Activated B cell treated with CpG ODN at 0.5 μM for 24 hours (primary cell): Measurements from ENCODE around the gene TRIM50. TPM values are rescaled to one million over a fixed set of nuclear protein-coding genes. Genes with fewer than 3 reads are reported as not detected.
"Not testable (repeated sequence)": the region's sequence is repeated elsewhere in the genome, so short reads cannot be mapped to it uniquely, and the experiment has no call there.

ENCODE experiments used
- ATAC-seq: fragments of 200-7000 bp; cut with Tn5 transposase; one replicate; pipeline ENCODE4 v1.10.0; 2021; ENCODE audit warnings: low read depth, mild to moderate bottlenecking, moderate library complexity
- CTCF ChIA-PET: fragments of 350-600 bp; sonication (Branson Sonifier 250); formaldehyde crosslinking; loops from one replicate; lab custom pipeline; 2021; ENCODE audit warnings: antibody characterized with exemption; lab: Charles Lee
- POLR2A ChIA-PET: fragments of 350-600 bp; sonication (Branson Sonifier 250); formaldehyde crosslinking; loops from one replicate; lab custom pipeline; 2021; ENCODE audit warnings: antibody characterized with exemption; lab: Charles Lee
- DNase-seq: peaks from one replicate; pipeline ENCODE4 v3.0.0; 2022
- H3K27ac Mint-ChIP-seq: one replicate; pipeline ENCODE4 v1.8.0; 2020; ENCODE audit warnings: mixed read lengths
- H3K27me3 Mint-ChIP-seq: one replicate; pipeline ENCODE4 v1.8.0; 2021; ENCODE audit warnings: mixed read lengths
- H3K36me3 Mint-ChIP-seq: one replicate; pipeline ENCODE4 v1.8.0; 2021; ENCODE audit warnings: low read depth, mixed read lengths
- H3K4me1 Mint-ChIP-seq: one replicate; pipeline ENCODE4 v1.8.0; 2021; ENCODE audit warnings: mixed read lengths
- H3K4me3 Mint-ChIP-seq: one replicate; pipeline ENCODE4 v1.8.0; 2020; ENCODE audit warnings: mild to moderate bottlenecking, mixed read lengths
- H3K9me3 Mint-ChIP-seq: one replicate; pipeline ENCODE4 v1.8.0; 2020; ENCODE audit warnings: mixed read lengths
- intact Hi-C: fragments of 100-400 bp; cut with micrococcal nuclease; formaldehyde crosslinking; loops from one replicate; pipeline ENCODE4 v1.15.1; 2024
- total RNA-seq: library from RNA; stranded (reverse); gene quantifications from 2 replicates; pipeline ENCODE4 v1.2.3, GENCODE V29; 2022
- TF ChIP-seq, protein P1 (sequence below): fragments of 200-600 bp; IDR thresholded peaks from one replicate; pipeline ENCODE4 v1.8.0; 2022; ENCODE audit warnings: antibody characterized with exemption, mild to moderate bottlenecking

The TRIM50 gene
- total RNA-seq, 1 donor from 2014 or later: not detected

DNA sequence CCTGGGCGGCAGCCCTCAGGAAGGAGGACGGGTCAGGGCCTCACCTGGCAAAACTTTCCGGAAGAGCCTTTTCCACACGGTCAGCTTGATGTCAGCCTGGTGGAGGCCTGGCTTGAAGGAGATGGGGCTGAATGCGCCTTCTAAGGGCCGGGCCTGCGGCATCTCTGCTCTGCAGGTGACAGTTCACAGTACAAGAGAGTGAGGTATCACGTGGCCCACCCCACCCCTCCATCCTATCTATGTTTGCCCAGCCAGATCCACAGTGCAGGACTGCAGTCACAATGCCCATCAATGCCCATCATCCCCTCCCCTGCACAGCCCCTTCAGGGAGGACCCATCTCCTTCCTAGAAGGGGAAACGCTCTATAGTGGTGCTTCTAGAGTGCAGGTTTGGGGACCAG lies 11.4 kb downstream of the TRIM50 start:
- POLR2A ChIA-PET: no interaction called here

DNA sequence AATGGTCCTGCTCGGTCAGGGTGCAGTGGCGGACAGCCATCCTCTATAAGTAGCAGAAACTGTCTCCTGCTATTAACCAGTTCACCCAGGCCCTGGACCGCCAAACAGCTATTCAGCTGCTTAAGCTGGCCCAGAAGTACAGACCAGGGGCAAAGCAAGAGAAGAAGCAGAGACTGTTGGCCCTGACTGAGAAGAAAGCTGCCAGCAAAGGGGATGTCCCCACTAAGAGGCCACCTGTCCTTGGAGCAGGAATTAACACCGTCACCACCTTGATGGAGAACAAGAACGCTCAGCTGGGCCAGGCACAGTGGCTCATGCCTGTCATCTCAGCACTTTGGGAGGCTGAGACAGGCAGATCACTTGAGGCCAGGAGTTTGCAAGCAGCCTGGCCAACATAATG lies 13.6 kb downstream of the TRIM50 start:
- intact Hi-C loops: no loop called here
- DNase-seq (no peak), ATAC-seq (no peak)
- CTCF ChIA-PET: no interaction called here
- no peaks in the 10 kb centered on the region for H3K27me3 Mint-ChIP-seq
- peaks cover 1% of the 10 kb centered on the region for H3K4me1 Mint-ChIP-seq
- no peaks in the 10 kb centered on the region for H3K36me3 Mint-ChIP-seq
- no peak overlapping the region for H3K4me3 Mint-ChIP-seq
- TF ChIP-seq, protein P1, sequence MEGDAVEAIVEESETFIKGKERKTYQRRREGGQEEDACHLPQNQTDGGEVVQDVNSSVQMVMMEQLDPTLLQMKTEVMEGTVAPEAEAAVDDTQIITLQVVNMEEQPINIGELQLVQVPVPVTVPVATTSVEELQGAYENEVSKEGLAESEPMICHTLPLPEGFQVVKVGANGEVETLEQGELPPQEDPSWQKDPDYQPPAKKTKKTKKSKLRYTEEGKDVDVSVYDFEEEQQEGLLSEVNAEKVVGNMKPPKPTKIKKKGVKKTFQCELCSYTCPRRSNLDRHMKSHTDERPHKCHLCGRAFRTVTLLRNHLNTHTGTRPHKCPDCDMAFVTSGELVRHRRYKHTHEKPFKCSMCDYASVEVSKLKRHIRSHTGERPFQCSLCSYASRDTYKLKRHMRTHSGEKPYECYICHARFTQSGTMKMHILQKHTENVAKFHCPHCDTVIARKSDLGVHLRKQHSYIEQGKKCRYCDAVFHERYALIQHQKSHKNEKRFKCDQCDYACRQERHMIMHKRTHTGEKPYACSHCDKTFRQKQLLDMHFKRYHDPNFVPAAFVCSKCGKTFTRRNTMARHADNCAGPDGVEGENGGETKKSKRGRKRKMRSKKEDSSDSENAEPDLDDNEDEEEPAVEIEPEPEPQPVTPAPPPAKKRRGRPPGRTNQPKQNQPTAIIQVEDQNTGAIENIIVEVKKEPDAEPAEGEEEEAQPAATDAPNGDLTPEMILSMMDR: no peak
- POLR2A ChIA-PET: no interaction called here
- no peaks in the 10 kb centered on the region for H3K9me3 Mint-ChIP-seq
- H3K27ac Mint-ChIP-seq: no peak overlapping the region

More for the DNA sequence above, 11.4 kb downstream of the TRIM50 start:
- TF ChIP-seq, protein P1: no peak
- intact Hi-C loops: no loop called here
- H3K27me3 Mint-ChIP-seq: no peaks in the 10 kb centered on the region
- H3K4me3 Mint-ChIP-seq: no peak overlapping the region
- ATAC-seq (no peak), DNase-seq (no peak)
- no peaks in the 10 kb centered on the region for H3K4me1 Mint-ChIP-seq
- H3K36me3 Mint-ChIP-seq: no peaks in the 10 kb centered on the region
- H3K27ac Mint-ChIP-seq: no peak overlapping the region
- H3K9me3 Mint-ChIP-seq: no peaks in the 10 kb centered on the region
- CTCF ChIA-PET: no interaction called here

DNA sequence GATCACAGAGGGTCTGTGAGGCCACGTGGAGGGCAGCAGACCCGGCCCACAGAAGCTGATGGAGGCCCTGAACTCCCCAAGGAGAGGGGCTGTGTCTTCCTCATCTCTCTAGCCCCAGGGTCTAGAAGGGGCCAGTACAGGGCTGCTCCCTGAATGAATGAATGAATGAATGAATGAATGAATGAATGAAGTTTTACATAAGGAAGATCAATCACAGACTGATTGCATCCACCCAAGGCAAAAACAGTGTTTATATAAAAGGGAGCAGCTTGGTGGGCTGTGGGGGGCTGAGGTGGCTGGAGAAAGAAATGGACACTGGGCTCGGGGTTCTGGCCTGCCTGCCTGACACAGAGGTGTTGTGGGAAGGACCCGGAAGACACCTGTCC lies 14.4 kb downstream of the TRIM50 start:
- TF ChIP-seq, protein P1: no peak
- H3K27me3 Mint-ChIP-seq: no peaks in the 10 kb centered on the region
- H3K4me3 Mint-ChIP-seq: no peak overlapping the region
- H3K4me1 Mint-ChIP-seq: peaks cover 8% of the 10 kb centered on the region
- peaks cover 4% of the 10 kb centered on the region for H3K36me3 Mint-ChIP-seq
- no peak for DNase-seq
- ChIA-PET CTCF (no interaction called here), POLR2A (no interaction called here)
- intact Hi-C loops: no loop called here
- no peaks in the 10 kb centered on the region for H3K9me3 Mint-ChIP-seq
- no peak for ATAC-seq
- no peak overlapping the region for H3K27ac Mint-ChIP-seq

DNA sequence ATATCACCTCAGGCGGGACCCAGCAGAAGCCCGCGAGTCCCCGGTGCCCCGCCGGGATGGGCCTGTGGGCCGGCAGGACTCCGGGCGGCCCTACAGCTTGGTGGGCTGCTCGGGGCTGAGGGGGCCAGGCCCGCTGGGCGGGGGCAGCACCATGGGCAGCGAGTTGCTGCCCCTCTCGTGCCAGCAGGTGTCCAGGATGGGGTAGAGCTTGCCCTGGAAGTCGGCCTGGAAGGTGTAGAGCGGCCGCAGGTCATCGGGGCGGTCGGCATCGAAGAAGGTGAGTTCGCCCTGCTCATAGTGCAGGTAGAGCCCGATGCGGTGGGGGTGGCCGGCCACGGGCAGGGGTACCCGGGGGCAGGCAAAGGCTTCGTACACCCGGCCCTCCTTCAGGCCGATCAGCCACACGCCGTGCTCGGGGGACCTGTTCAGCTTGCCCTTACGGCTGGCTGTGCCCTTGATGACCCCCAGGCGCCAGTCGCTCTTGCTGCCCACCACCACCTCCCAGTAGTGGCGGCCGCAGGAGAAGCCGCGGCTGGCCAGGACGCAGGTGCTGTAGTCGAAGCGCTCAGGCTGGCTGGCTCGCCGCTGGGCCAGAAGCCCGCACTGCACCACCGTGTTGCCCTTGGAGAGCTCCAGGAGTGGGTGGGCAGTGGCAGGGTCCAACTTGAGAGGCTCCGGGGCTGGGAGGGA lies 14.9 kb downstream of the TRIM50 start:
- TF ChIP-seq, protein P1: no peak
- H3K4me1 Mint-ChIP-seq: peaks cover 12% of the 10 kb centered on the region
- H3K4me3 Mint-ChIP-seq: no peak overlapping the region
- no peak overlapping the region for H3K27ac Mint-ChIP-seq
- no peaks in the 10 kb centered on the region for H3K9me3 Mint-ChIP-seq
- peaks cover 6% of the 10 kb centered on the region for H3K36me3 Mint-ChIP-seq
- no peak for ATAC-seq
- intact Hi-C loops: no loop called here
- ChIA-PET POLR2A (no interaction called here), CTCF (no interaction called here)
- H3K27me3 Mint-ChIP-seq: no peaks in the 10 kb centered on the region
- no peak for DNase-seq

DNA sequence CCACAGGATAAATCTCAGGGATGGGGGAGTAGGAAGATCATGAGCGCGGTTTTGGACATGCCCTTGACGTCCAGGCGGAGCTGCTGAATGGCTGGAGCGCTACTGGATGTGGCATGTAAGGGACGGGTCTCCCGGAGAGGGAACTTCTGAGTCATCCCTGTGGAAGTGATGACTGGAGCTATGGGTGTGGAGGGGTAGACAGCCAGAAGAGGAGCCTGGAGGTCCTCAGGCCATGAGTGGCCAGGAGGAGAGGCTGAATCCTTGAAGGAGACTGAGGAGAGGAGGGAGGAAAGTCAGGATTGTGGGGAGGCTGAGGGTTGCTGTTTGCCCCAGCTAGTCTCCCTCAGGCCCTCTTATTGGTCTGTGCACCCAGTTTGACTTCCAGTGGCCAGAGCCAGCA lies 16.5 kb downstream of the TRIM50 start:
- H3K36me3 Mint-ChIP-seq: peaks cover 19% of the 10 kb centered on the region
- ATAC-seq, POLR2A ChIA-PET, DNase-seq, CTCF ChIA-PET, H3K4me3 Mint-ChIP-seq, H3K9me3 Mint-ChIP-seq, intact Hi-C loops, H3K27ac Mint-ChIP-seq, H3K27me3 Mint-ChIP-seq: not testable (repeated sequence)
- peaks cover 26% of the 10 kb centered on the region for H3K4me1 Mint-ChIP-seq
